Chondrocyte (in vitro differentiated cells): ENCODE results near the gene RELCH. TPM values are rescaled to one million over a fixed set of nuclear protein-coding genes. Genes with fewer than 3 reads are reported as not detected.

Source experiments
- DNase-seq: peaks from one replicate; pipeline ENCODE4 v3.0.0; 2021; ENCODE audit warnings: mixed read lengths, low spot score
- H3K27ac Mint-ChIP-seq: one replicate; pipeline ENCODE4 v1.8.0; 2021; ENCODE audit warnings: mild to moderate bottlenecking, moderate library complexity, mixed read lengths; ENCODE audit not compliant: unreplicated experiment
- H3K27me3 Mint-ChIP-seq: 2 replicates; pipeline ENCODE4 v1.8.0; 2021; ENCODE audit warnings: low read depth, mixed read lengths
- H3K36me3 Mint-ChIP-seq: 2 replicates; pipeline ENCODE4 v1.8.0; 2021; ENCODE audit warnings: low read depth, mixed read lengths
- H3K4me1 Mint-ChIP-seq: 2 replicates; pipeline ENCODE4 v1.8.0; 2021; ENCODE audit warnings: low read depth, mild to moderate bottlenecking, mixed read lengths
- H3K4me3 Mint-ChIP-seq: one replicate; pipeline ENCODE4 v1.8.0; 2021; ENCODE audit warnings: mild to moderate bottlenecking, moderate library complexity, mixed read lengths; ENCODE audit not compliant: unreplicated experiment
- H3K9me3 Mint-ChIP-seq: 2 replicates; pipeline ENCODE4 v1.8.0; 2021; ENCODE audit warnings: low read depth, mixed read lengths
- CTCF ChIP-seq: fragments of 200-600 bp; sonication (generic); IDR thresholded peaks from 2 replicates; pipeline ENCODE4 v1.5.0; 2021; ENCODE audit warnings: antibody characterized with exemption, mild to moderate bottlenecking, moderate library complexity
- total RNA-seq: library from RNA; stranded (reverse); gene quantifications from 3 replicates; pipeline ENCODE4 v1.2.1, GENCODE V29; 2021

The RELCH gene
- total RNA-seq, 1 donor from 2014 or later: 15.2 TPM

DNA sequence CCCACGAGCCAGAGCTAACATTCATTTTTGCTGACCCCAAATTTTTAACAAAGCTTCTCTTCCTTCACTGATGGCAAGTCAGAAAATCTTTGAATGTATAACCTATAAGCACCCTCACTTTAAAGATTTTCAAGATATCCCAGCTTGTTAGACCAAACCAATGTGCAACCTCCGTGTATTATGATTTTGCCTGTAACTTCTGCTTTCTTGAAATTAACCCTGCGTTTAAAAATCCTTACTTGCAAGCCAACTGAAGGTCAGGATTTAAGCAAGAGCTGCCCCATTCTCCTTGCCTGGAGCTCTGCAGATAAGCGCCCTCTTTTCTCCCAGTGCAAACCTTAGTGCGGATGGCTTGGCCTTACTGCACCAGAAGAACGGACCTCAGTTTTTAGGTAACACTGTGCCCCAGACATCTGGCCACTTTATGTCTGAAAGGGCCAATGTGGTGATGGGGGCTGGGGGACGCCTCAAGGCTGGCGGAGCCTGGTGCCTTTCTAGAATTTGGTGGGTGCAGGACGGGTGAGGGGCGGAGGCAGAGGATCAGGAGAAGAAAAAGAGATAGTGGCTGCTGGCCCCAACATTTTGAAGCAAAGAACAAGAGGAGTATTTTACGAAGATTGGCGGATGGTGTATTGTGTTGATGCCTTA lies 137.2 kb downstream of the RELCH start:
- TF ChIP-seq CTCF: no peak
- Mint-ChIP-seq H3K36me3 (peaks cover 4% of the 10 kb centered on the region), H3K4me1 (peaks cover 12% of the 10 kb centered on the region), H3K27me3 (peaks cover 54% of the 10 kb centered on the region), H3K4me3 (peak overlapping the region; percentile 69), H3K9me3 (no peaks in the 10 kb centered on the region), H3K27ac (no peak overlapping the region)
- DNase-seq: no peak

DNA sequence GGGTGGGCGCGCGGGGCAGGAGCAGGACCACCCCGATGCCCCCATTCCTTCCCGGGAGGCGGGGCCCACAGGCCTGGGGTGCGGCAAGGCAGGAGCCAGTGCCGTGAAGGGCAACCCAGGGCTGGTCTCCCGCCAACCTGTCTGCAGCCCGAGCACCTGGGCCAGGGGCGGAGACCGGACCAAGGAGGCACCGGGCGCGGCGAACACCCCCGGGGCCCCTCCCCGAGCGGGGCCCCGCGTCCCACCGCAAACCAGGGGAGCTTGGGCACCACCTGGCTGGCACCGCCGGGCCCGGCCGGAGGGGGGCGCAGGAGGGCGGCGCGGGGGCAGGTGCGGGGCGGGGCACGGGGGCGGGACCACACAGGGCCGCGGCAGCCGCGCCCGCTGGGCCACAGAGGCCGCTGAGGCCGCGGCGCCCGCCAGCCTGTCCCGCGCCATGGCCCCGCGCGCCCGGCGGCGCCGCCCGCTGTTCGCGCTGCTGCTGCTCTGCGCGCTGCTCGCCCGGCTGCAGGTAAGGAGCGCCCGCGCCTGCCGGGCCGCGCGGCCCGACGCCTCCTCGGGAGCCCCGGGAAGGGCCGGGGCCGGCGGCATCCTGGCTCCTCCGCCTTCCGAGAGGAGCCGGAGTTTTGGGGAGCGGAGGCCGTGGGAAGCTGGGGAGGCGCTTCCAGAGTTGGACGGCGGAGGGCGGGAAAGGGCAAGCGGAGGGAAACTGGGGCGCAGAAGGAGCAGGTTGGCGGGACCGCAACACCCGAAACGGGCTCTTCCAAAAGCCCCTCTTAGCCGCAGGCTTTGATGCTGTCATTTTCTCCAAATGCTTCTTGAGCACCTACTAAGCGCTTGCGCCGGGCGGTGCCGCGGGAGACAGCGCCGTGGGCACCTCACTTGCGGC lies 138.1 kb downstream of the RELCH start, which contains the start of gene TNFRSF11A:
TSS of gene TNFRSF11A (plus strand) at position 394 of the 889 bp plus-strand sequence. CDS start at position 437, 43 bp downstream.
- Mint-ChIP-seq H3K27me3 (peaks cover 54% of the 10 kb centered on the region), H3K36me3 (peaks cover 4% of the 10 kb centered on the region), H3K9me3 (no peaks in the 10 kb centered on the region), H3K27ac (no peak within 1 kb of the TSS), H3K4me1 (peaks cover 21% of the 10 kb centered on the region), H3K4me3 (peak within 1 kb of the TSS; percentile 69)
- peak; percentile 50 for TF ChIP-seq CTCF
- no peak for DNase-seq

DNA sequence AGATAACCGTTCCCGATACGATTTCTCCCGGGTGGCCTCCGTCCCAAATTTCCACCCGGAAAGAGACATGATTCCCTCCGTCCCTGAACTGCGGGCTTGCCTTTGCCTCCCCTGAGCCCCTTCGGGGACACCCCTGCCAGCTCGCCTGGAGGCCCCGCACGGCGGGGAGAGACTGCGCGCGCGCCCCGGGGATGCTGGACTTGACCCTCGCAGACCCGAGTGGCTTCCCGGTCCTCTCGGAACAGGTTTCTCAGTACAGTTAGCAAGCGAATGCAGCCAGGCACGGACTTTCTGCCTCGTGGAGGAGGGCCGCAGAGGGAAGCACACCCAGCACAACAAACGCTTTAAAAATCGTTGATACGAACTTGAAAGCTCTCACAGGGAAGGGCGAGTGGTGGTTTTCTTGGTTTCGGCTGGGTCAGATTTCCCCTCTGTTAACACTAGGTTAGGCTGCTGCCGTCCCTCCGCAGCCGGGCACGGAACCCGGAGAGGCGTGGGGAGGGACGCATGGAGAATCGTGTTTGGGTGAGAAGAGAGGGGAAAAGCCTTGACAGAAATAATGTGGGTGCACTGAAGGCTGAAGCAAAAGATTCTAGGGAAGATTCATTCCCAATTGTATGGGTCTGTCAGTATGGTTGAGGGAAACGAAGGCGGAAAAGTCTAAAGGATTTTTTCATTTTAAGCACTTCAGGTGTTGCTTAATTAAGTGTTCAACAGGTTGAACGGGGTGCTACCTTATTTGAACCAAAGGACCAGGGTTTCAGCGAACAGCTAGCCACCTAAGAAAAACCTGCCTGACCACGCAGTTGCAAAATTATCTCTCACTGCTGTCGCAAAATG lies 139.0 kb downstream of the RELCH start:
- peaks cover 54% of the 10 kb centered on the region for H3K27me3 Mint-ChIP-seq
- TF ChIP-seq CTCF: no peak
- peaks cover 25% of the 10 kb centered on the region for H3K4me1 Mint-ChIP-seq
- no peak overlapping the region for H3K27ac Mint-ChIP-seq
- H3K4me3 Mint-ChIP-seq: peak overlapping the region; percentile 67
- H3K36me3 Mint-ChIP-seq: peaks cover 4% of the 10 kb centered on the region
- no peak for DNase-seq
- no peaks in the 10 kb centered on the region for H3K9me3 Mint-ChIP-seq

DNA sequence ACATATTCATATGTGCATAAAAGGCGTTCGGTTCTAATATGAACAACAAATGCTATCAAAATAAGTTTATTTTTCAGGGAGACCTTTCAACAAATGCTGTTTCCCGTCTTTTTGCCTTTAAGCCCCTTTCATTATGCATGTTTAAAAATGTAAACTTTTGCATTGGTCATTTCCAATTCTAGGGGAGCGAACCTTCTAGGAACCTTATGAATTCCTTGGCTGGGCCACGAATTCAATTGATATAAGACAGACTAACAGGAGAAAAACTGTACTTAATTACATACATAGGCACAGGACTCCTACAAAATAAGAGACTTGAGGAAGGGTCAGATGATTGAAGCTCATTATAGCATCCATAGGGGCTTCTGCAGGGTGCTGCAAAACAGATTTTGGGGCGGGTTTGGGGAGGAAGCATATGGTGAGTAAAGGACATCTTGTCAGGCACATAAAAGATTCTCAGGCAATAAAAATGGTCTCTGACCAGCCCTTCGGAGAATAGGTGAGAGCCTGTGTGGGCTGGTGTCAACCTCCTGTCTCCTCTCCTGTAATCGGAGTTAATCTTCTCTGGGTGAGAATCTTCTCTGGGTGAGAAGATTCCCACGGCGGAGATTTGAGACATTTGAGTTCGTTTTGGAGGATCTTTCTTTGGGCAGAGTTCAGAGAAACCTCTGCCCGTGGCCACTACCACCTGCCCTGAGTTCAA lies 139.7 kb downstream of the RELCH start:
- DNase-seq: no peak
- no peaks in the 10 kb centered on the region for H3K9me3 Mint-ChIP-seq
- peak overlapping the region; percentile 67 for H3K4me3 Mint-ChIP-seq
- no peak for TF ChIP-seq CTCF
- peaks cover 56% of the 10 kb centered on the region for H3K27me3 Mint-ChIP-seq
- H3K27ac Mint-ChIP-seq: no peak overlapping the region
- peaks cover 25% of the 10 kb centered on the region for H3K4me1 Mint-ChIP-seq
- H3K36me3 Mint-ChIP-seq: peaks cover 4% of the 10 kb centered on the region
